ENCODE results near the gene SOCS3.

DNA sequence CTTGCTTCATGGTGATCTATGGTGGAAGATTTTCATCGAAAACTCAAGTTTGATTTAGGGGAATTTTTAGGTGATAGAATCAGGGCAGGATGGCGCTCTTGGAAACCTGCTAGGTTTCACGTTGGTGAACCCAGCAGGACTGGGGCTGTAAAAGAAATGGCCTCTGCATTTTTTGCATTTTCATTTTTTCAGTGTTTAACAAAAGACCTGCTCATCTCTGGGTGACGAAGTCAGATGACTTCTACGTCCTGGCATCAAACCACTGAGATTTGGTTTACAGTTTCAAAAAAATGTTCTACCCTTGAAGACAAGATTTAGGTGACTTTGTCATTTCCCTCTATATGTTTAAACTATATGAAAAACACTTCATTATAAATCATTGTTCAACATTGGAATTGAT, 20.5 kb upstream of the SOCS3 start:
- TF ChIP-seq NFRKB (IDR thresholded peaks at IDR 0.05) (no peak), HDGF (IDR thresholded peaks at IDR 0.05; ENCODE audit: borderline replicate concordance) (no peak), CTBP1 (IDR thresholded peaks at IDR 0.05; ENCODE audit: borderline replicate concordance) (no peak), ARNT (IDR thresholded peaks at IDR 0.05) (no peak), TARDBP (IDR thresholded peaks at IDR 0.05) (no peak), SP1 (IDR thresholded peaks at IDR 0.05) (no peak), BHLHE40 (IDR thresholded peaks at IDR 0.05; ENCODE audit: borderline replicate concordance) (no peak), SUZ12 (IDR thresholded peaks at IDR 0.05) (no peak)
